Measurements from ENCODE around the gene WFDC12. TPM values are rescaled to one million over a fixed set of nuclear protein-coding genes. Genes with fewer than 3 reads are reported as not detected.
"Not testable (repeated sequence)": the region's sequence is repeated elsewhere in the genome, so short reads cannot be mapped to it uniquely, and the experiment has no call there.

WFDC12 gene
- not detected for total RNA-seq
- long read RNA-seq, result 0 reads

- intact Hi-C loops (cut with micrococcal nuclease), result no loop called here
- DNase-seq (no peak), ATAC-seq (no peak)
Observed at GRCh38 chr20:45124365-45124764, at the start of gene WFDC12. Gene WFDC12, minus strand, starts transcription at chr20:45124465. Its CDS starts 18 bp downstream, at chr20:45124447.

- ATAC-seq, result no peak
- no peak for DNase-seq
- intact Hi-C loops (cut with micrococcal nuclease), result no loop called here
Observed at GRCh38 chr20:45173522-45173921, 49.3 kb upstream of the WFDC12 start.

GRCh38 chr20:45164906-45165305 lies 40.6 kb upstream of the WFDC12 start:
- DNase-seq (no peak), ATAC-seq (no peak)
- intact Hi-C loops (cut with micrococcal nuclease), result no loop called here

- DNase-seq (no peak), ATAC-seq (no peak)
- intact Hi-C loops (cut with micrococcal nuclease), result no loop called here
Observed at GRCh38 chr20:45163083-45163803, 39.0 kb upstream of the WFDC12 start.

- DNase-seq (no peak), ATAC-seq (no peak)
- intact Hi-C loops (cut with micrococcal nuclease), result no loop called here
Observed at GRCh38 chr20:45157962-45158361, 33.7 kb upstream of the WFDC12 start.

- ATAC-seq, result no peak
- intact Hi-C loops (cut with micrococcal nuclease), result no loop called here
- no peak for DNase-seq
Observed at GRCh38 chr20:45156713-45157112, 32.4 kb upstream of the WFDC12 start.

GRCh38 chr20:45154794-45155193 lies 30.5 kb upstream of the WFDC12 start:
- intact Hi-C loops (cut with micrococcal nuclease), result not testable (repeated sequence)

GRCh38 chr20:45154183-45154582 lies 29.9 kb upstream of the WFDC12 start:
- intact Hi-C loops (cut with micrococcal nuclease), result no loop called here
- no peak for ATAC-seq
- DNase-seq, result no peak

More at GRCh38 chr20:45154794-45155193, 30.5 kb upstream of the WFDC12 start:
- DNase-seq, ATAC-seq: not testable (repeated sequence)

- no peak for ATAC-seq
- no peak for DNase-seq
- intact Hi-C loops (cut with micrococcal nuclease), result no loop called here
Observed at GRCh38 chr20:45153752-45154151, 29.5 kb upstream of the WFDC12 start.

- intact Hi-C loops (cut with micrococcal nuclease), result no loop called here
- no peak for DNase-seq
- no peak for ATAC-seq
Observed at GRCh38 chr20:45153147-45153546, 28.9 kb upstream of the WFDC12 start.

GRCh38 chr20:45152405-45152804 lies 28.1 kb upstream of the WFDC12 start:
- intact Hi-C loops (cut with micrococcal nuclease), result no loop called here
- DNase-seq (no peak), ATAC-seq (no peak)

- intact Hi-C loops (cut with micrococcal nuclease), result no loop called here
- ATAC-seq (no peak), DNase-seq (no peak)
Observed at GRCh38 chr20:45149062-45149461, 24.8 kb upstream of the WFDC12 start.

GRCh38 chr20:45140836-45141235 lies 16.6 kb upstream of the WFDC12 start:
- DNase-seq (no peak), ATAC-seq (no peak)
- intact Hi-C loops (cut with micrococcal nuclease), result no loop called here

GRCh38 chr20:45139733-45140375 lies 15.6 kb upstream of the WFDC12 start:
- DNase-seq; intact Hi-C loops (cut with micrococcal nuclease); ATAC-seq: not testable (repeated sequence)

- DNase-seq, result peak; percentile 49
- intact Hi-C loops (cut with micrococcal nuclease), result no loop called here
- no peak for ATAC-seq
Observed at GRCh38 chr20:45138561-45139300, 14.5 kb upstream of the WFDC12 start.

- intact Hi-C loops (cut with micrococcal nuclease), result no loop called here
- DNase-seq (no peak), ATAC-seq (no peak)
Observed at GRCh38 chr20:45136911-45137310, 12.6 kb upstream of the WFDC12 start.

GRCh38 chr20:45128099-45128498 lies 3.8 kb upstream of the WFDC12 start:
- intact Hi-C loops (cut with micrococcal nuclease), result no loop called here
- DNase-seq, result no peak
- ATAC-seq, result no peak

GRCh38 chr20:45121388-45121787 lies 2.9 kb downstream of the WFDC12 start:
- DNase-seq (no peak), ATAC-seq (no peak)
- intact Hi-C loops (cut with micrococcal nuclease), result no loop called here

GRCh38 chr20:45119556-45120266 lies 4.6 kb downstream of the WFDC12 start:
- ATAC-seq (no peak), DNase-seq (no peak)
- intact Hi-C loops (cut with micrococcal nuclease), result no loop called here

GRCh38 chr20:45118028-45118427 lies 6.2 kb downstream of the WFDC12 start:
- DNase-seq (no peak), ATAC-seq (no peak)
- intact Hi-C loops (cut with micrococcal nuclease), result no loop called here
